HCT116 (cell line): ENCODE data around the gene PCDHGA2. TPM values are rescaled to one million over a fixed set of nuclear protein-coding genes. Genes with fewer than 3 reads are reported as not detected.

Experiments
- ATAC-seq: fragments of 200-7000 bp; cut with Tn5 transposase; 2 replicates; pipeline ENCODE4 v1.9.1; 2020; ENCODE audit warnings: mild to moderate bottlenecking, moderate library complexity
- BruUV-seq: library from RNA; stranded (reverse); fragments of 400-500 nt; replicated peaks from 2 replicates; lab custom pipeline; 2021; lab: Mats Ljungman, UMichigan
- CTCF ChIA-PET: fragments of 300-600 bp; sonication (Branson Sonifier 250); formaldehyde crosslinking; loops from one replicate; lab custom pipeline; 2021; ENCODE audit warnings: antibody characterized with exemption; lab: Charles Lee
- POLR2A ChIA-PET: fragments of 300-600, 350-600 bp; sonication (Branson Sonifier 250); formaldehyde crosslinking; loops from one replicate; lab custom pipeline; 2021; ENCODE audit warnings: antibody characterized with exemption; lab: Charles Lee
- RAD21 ChIA-PET, 2 experiments: fragments of 300-600 bp; sonication (Branson Sonifier 250); formaldehyde crosslinking; loops; one replicate each; lab custom pipeline; 2023; ENCODE audit warnings: low total read pairs in 2 of 2; ENCODE audit not compliant: uncharacterized antibody in 2 of 2, unreplicated experiment in 2 of 2, low non-redundant PET in 1 of 2; lab: Charles Lee
- DNase-seq: peaks from one replicate; pipeline ENCODE4 v3.0.0-alpha.2; 2010; ENCODE audit warnings: low read depth, low spot score
- H2AFZ ChIP-seq: fragments of 200-600 bp; shearing (Covaris generic), sonication (generic); 2 replicates; pipeline ENCODE4 v1.6.1; 2017; ENCODE audit warnings: low read depth, mixed run types, mixed read lengths, antibody characterized with exemption, low read length; ENCODE audit not compliant: poor library complexity, severe bottlenecking
- H3K27ac ChIP-seq: 2 replicates; pipeline ENCODE4 v1.5.1; 2012; ENCODE audit warnings: low read depth, low read length
- H3K27me3 ChIP-seq: fragments of 200-600 bp; sonication (generic); 2 replicates; pipeline ENCODE4 v1.6.1; 2016; ENCODE audit warnings: mixed run types, low read length, mixed read lengths; ENCODE audit not compliant: insufficient read depth
- H3K36me3 ChIP-seq, 2 experiments: fragments of 200-500 bp in 1 of 2; fragments of 200-600 bp in 1 of 2; sonication (Bioruptor generic) in 1 of 2; sonication (generic) in 1 of 2; 2 replicates each; pipeline versions ENCODE4 v1.5.1 to v1.6.1; 2014 to 2016; ENCODE audit warnings: low read length in 2 of 2, inconsistent platforms in 1 of 2, mixed read lengths in 1 of 2, mixed run types in 1 of 2; ENCODE audit not compliant: insufficient read depth in 2 of 2, control insufficient read depth in 1 of 2
- H3K4me1 ChIP-seq, 2 experiments: fragments of 200-600 bp in 1 of 2; sonication (generic) in 1 of 2; 2 replicates each; pipeline versions ENCODE4 v1.5.1 to v1.6.1; 2012 to 2017; ENCODE audit warnings: low read length in 2 of 2, inconsistent platforms in 1 of 2, mild to moderate bottlenecking in 1 of 2, mixed read lengths in 1 of 2, mixed run types in 1 of 2, moderate library complexity in 1 of 2; ENCODE audit not compliant: insufficient read depth in 2 of 2, control insufficient read depth in 1 of 2
- H3K4me2 ChIP-seq: fragments of 200-600 bp; sonication (generic); 2 replicates; pipeline ENCODE4 v1.6.1; 2017; ENCODE audit warnings: mixed run types, low read length, mixed read lengths
- H3K4me3 ChIP-seq, 2 experiments: fragments of 200-600 bp in 1 of 2; sonication (generic) in 1 of 2; replicated peaks in 1 of 2; 2 replicates each; pipeline ENCODE4 v1.5.1; 2011 to 2016; ENCODE audit warnings: low read length in 2 of 2, control low read depth in 1 of 2, low read depth in 1 of 2, mild to moderate bottlenecking in 1 of 2, mixed read lengths in 1 of 2, mixed run types in 1 of 2
- H3K79me2 ChIP-seq: fragments of 200-600 bp; sonication (generic); 2 replicates; pipeline ENCODE4 v1.6.1; 2017; ENCODE audit warnings: mild to moderate bottlenecking, mixed run types, low read length, moderate library complexity, mixed read lengths; ENCODE audit not compliant: insufficient read depth
- H3K9ac ChIP-seq: fragments of 200-600 bp; sonication (generic); 2 replicates; pipeline ENCODE4 v1.6.1; 2016; ENCODE audit warnings: low read length, mixed read lengths
- H3K9me2 ChIP-seq: fragments of 200-600 bp; sonication (generic), shearing (Covaris generic); 2 replicates; pipeline ENCODE4 v1.6.1; 2017; ENCODE audit warnings: mixed run types, mild to moderate bottlenecking, moderate library complexity; ENCODE audit not compliant: insufficient read depth
- H3K9me3 ChIP-seq, 2 experiments: fragments of 200-500 bp in 1 of 2; fragments of 200-600 bp in 1 of 2; sonication (Bioruptor generic) in 1 of 2; sonication (generic) in 1 of 2; 2 replicates each; pipeline ENCODE4 v1.6.1; 2014 to 2017; ENCODE audit warnings: low read length in 2 of 2, mixed read lengths in 2 of 2, inconsistent platforms in 1 of 2, low read depth in 1 of 2, mild to moderate bottlenecking in 1 of 2, mixed run types in 1 of 2, moderate library complexity in 1 of 2; ENCODE audit not compliant: control insufficient read depth in 1 of 2, insufficient read depth in 1 of 2
- H4K20me1 ChIP-seq: fragments of 200-600 bp; sonication (generic), shearing (Covaris generic); 2 replicates; pipeline ENCODE4 v1.6.1; 2017; ENCODE audit warnings: mixed run types, mild to moderate bottlenecking, moderate library complexity; ENCODE audit not compliant: insufficient read depth
- CBX3 ChIP-seq: IDR thresholded peaks from 2 replicates; pipeline ENCODE4 v1.6.1; 2012; ENCODE audit warnings: low read depth
- CEBPB ChIP-seq: IDR thresholded peaks from 2 replicates; pipeline ENCODE4 v1.6.1; 2012; ENCODE audit warnings: low read depth
- EGR1 ChIP-seq: IDR thresholded peaks from 2 replicates; pipeline ENCODE4 v1.6.1; 2012; ENCODE audit warnings: low read depth
- ELF1 ChIP-seq: IDR thresholded peaks from 2 replicates; pipeline ENCODE4 v1.6.1; 2012; ENCODE audit warnings: low read depth, borderline replicate concordance
- EZH2 ChIP-seq: fragments of 200-600 bp; sonication (generic); IDR thresholded peaks from 2 replicates; pipeline ENCODE4 v1.6.1; 2017; ENCODE audit warnings: antibody characterized with exemption, mixed run types
- FOSL1 ChIP-seq: IDR thresholded peaks from 2 replicates; pipeline ENCODE4 v1.6.1; 2012; ENCODE audit warnings: low read depth
- JUND ChIP-seq: IDR thresholded peaks from 2 replicates; pipeline ENCODE4 v1.6.1; 2012
- POLR2A ChIP-seq: IDR thresholded peaks from 2 replicates; pipeline ENCODE4 v1.7.0; 2011; ENCODE audit warnings: borderline replicate concordance; ENCODE audit not compliant: insufficient read depth, insufficient read length; ENCODE audit errors: extremely low read depth
- POLR2AphosphoS5 ChIP-seq: IDR thresholded peaks from 2 replicates; pipeline ENCODE4 v1.6.1; 2011; ENCODE audit warnings: mild to moderate bottlenecking, low read depth, low read length, moderate library complexity
- RAD21 ChIP-seq: IDR thresholded peaks from 2 replicates; pipeline ENCODE4 v1.6.1; 2012; ENCODE audit warnings: low read depth, mild to moderate bottlenecking
- SIN3A ChIP-seq: IDR thresholded peaks from 2 replicates; pipeline ENCODE4 v1.6.1; 2012; ENCODE audit warnings: low read depth
- SRF ChIP-seq: IDR thresholded peaks from 2 replicates; pipeline ENCODE4 v1.6.1; 2012; ENCODE audit warnings: low read depth
- YY1 ChIP-seq: IDR thresholded peaks from 2 replicates; pipeline ENCODE4 v1.6.1; 2011; ENCODE audit warnings: low read length, low read depth, moderate library complexity, mild to moderate bottlenecking; ENCODE audit not compliant: insufficient replicate concordance; ENCODE audit errors: extremely low read depth
- ZFX ChIP-seq: fragments of 450-650 bp; IDR thresholded peaks from 2 replicates; pipeline ENCODE4 v1.6.1; 2017
- intact Hi-C: fragments of 100-400 bp; cut with micrococcal nuclease; formaldehyde crosslinking; loops from 2 replicates; pipeline ENCODE4 v1.10.0; 2022
- total RNA-seq: library from RNA; stranded (reverse); gene quantifications from one replicate; pipeline ENCODE4 v1.2.1, GENCODE V29; 2021; ENCODE audit not compliant: unreplicated experiment
- TF ChIP-seq, protein P1 (sequence below): IDR thresholded peaks from 2 replicates; pipeline ENCODE4 v1.6.1; 2012
- TF ChIP-seq, protein P2 (sequence below): IDR thresholded peaks from 2 replicates; pipeline ENCODE4 v1.6.1; 2012; ENCODE audit warnings: low read depth
- TF ChIP-seq, protein P3 (sequence below): IDR thresholded peaks from 2 replicates; pipeline ENCODE4 v1.6.1; 2012

Gene PCDHGA2
- total RNA-seq, 1 experiment from 2014 or later = not detected

DNA sequence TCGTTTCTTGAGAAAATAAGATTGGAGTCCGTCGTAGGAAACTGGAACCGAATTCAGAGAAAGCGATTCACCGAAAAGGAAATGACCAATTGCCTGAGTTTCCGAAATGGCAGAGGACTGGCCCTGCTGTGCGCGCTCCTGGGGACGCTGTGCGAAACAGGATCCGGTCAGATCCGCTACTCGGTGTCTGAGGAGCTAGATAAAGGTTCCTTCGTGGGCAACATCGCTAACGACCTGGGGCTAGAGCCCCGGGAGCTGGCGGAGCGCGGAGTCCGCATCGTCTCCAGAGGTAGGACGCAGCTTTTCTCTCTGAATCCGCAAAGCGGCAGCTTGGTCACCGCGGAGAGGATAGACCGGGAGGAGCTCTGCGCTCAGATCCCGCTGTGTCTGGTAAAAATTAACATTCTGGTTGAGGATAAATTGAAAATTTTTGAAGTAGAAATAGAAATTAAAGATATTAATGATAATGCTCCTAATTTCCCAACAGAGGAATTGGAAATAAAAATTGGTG is 5.4 kb downstream of the PCDHGA2 start:
- POLR2A ChIA-PET = no interaction called here
- H3K4me3 ChIP-seq = no peak overlapping the region
- H3K4me1 ChIP-seq = no peaks in the 10 kb centered on the region
- TF ChIP-seq CBX3 (no peak), RAD21 (no peak), EZH2 (no peak), SIN3A (no peak), YY1 (no peak), JUND (no peak), POLR2A (no peak), EGR1 (no peak), POLR2AphosphoS5 (no peak), ELF1 (no peak), ZFX (no peak), CEBPB (no peak), FOSL1 (no peak), SRF (no peak)
- TF ChIP-seq, protein P1, sequence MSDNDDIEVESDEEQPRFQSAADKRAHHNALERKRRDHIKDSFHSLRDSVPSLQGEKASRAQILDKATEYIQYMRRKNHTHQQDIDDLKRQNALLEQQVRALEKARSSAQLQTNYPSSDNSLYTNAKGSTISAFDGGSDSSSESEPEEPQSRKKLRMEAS = no peak
- TF ChIP-seq, protein P2, sequence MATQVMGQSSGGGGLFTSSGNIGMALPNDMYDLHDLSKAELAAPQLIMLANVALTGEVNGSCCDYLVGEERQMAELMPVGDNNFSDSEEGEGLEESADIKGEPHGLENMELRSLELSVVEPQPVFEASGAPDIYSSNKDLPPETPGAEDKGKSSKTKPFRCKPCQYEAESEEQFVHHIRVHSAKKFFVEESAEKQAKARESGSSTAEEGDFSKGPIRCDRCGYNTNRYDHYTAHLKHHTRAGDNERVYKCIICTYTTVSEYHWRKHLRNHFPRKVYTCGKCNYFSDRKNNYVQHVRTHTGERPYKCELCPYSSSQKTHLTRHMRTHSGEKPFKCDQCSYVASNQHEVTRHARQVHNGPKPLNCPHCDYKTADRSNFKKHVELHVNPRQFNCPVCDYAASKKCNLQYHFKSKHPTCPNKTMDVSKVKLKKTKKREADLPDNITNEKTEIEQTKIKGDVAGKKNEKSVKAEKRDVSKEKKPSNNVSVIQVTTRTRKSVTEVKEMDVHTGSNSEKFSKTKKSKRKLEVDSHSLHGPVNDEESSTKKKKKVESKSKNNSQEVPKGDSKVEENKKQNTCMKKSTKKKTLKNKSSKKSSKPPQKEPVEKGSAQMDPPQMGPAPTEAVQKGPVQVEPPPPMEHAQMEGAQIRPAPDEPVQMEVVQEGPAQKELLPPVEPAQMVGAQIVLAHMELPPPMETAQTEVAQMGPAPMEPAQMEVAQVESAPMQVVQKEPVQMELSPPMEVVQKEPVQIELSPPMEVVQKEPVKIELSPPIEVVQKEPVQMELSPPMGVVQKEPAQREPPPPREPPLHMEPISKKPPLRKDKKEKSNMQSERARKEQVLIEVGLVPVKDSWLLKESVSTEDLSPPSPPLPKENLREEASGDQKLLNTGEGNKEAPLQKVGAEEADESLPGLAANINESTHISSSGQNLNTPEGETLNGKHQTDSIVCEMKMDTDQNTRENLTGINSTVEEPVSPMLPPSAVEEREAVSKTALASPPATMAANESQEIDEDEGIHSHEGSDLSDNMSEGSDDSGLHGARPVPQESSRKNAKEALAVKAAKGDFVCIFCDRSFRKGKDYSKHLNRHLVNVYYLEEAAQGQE = no peak
- TF ChIP-seq, protein P3, sequence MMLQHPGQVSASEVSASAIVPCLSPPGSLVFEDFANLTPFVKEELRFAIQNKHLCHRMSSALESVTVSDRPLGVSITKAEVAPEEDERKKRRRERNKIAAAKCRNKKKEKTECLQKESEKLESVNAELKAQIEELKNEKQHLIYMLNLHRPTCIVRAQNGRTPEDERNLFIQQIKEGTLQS = no peak
- CTCF ChIA-PET = no interaction called here
- intact Hi-C loops = no loop called here
- no peak overlapping the region for H3K27ac ChIP-seq
- no peaks in the 10 kb centered on the region for H3K9me2 ChIP-seq
- ATAC-seq = no peak
- H3K4me2 ChIP-seq = no peak overlapping the region
- no peaks in the 10 kb centered on the region for H3K79me2 ChIP-seq
- no peak overlapping the region for H2AFZ ChIP-seq
- DNase-seq = no peak
- peaks cover 4% of the 10 kb centered on the region in 2 experiments; a peak in 2 of 4 replicates for H3K9me3 ChIP-seq
- H3K9ac ChIP-seq = no peak overlapping the region
- H3K36me3 ChIP-seq = no peaks in the 10 kb centered on the region
- RAD21 ChIA-PET = no interaction called here
- H3K27me3 ChIP-seq = no peaks in the 10 kb centered on the region
- no TSS peak for BruUV-seq
- no peaks in the 10 kb centered on the region for H4K20me1 ChIP-seq
